HG03354 (cell line): ENCODE data around the gene ASIC4.

Experiments
- ATAC-seq: cut with Tn5 transposase; IDR thresholded peaks from one replicate; pipeline ENCODE4 v1.9.1; 2021; ENCODE audit warnings: mild to moderate bottlenecking; ENCODE audit not compliant: unreplicated experiment, poor library complexity, severe bottlenecking

The ASIC4 gene

GRCh38 chr2:219561179-219562048, 47.1 kb downstream of the ASIC4 start:
- no peak for ATAC-seq

GRCh38 chr2:219562049-219563020, 48.1 kb downstream of the ASIC4 start:
- ATAC-seq: no peak

GRCh38 chr2:219563271-219563928, 49.1 kb downstream of the ASIC4 start:
- ATAC-seq: no peak

- ATAC-seq: no peak
Measured at GRCh38 chr2:219565130-219566080, 51.1 kb downstream of the ASIC4 start.

GRCh38 chr2:219566640-219567039, 52.4 kb downstream of the ASIC4 start:
- ATAC-seq: no peak

- no peak for ATAC-seq
Measured at GRCh38 chr2:219567131-219567530, 52.8 kb downstream of the ASIC4 start.

DNA sequence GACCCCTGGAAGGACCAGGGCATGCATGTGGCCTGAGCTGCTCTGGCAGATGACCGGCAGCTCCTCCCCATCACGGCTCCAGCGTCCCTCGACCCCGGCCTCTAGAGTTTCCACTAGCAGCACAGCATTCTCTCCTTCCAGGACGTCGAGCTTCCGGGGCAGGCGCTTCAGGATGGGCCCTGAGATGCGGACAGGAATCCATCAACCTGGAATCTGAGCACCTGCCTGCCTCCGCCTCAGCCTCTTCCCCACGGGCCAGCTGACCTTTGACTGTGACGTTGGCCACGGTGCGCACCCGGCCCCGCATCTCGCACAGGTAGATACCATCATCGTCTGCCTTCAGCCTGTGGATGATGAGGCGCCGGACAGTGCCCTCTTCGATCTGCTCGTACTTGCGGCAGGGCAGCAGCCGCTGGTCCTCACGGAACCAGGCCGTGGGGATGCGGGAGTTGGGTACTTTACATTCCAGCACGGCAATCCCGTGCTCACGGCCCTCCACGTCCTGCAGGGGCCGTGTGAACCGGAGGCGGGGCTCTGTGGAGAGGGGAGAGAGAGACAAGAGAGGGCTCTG, 53.6 kb downstream of the ASIC4 start:
- no peak for ATAC-seq

GRCh38 chr2:219569041-219569440, 54.8 kb downstream of the ASIC4 start:
- no peak for ATAC-seq

DNA sequence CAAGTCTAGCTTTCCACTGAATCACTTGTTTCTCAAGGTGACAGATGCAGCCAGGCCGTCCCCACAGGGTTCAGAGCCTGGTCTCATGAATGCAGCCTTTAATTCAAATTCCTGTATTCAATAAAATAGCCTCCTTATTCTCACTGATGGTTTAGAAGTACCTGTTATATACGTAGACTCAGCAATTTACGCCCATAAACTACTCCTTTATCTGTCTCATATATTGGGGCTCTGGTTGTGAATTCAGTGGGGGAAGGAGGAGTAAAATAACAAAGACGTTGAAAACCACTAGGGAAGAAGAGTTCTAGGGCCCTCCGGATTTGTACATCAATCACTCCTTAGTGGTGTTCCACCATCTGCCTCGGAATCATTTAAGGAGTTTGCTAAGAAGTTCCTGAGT, 55.4 kb downstream of the ASIC4 start:
- no peak for ATAC-seq

- ATAC-seq: no peak
Measured at GRCh38 chr2:219570194-219570923, 56.1 kb downstream of the ASIC4 start.

GRCh38 chr2:219570924-219571310, 56.6 kb downstream of the ASIC4 start:
- no peak for ATAC-seq

GRCh38 chr2:219571311-219572236, 57.3 kb downstream of the ASIC4 start, which contains the start of gene OBSL1:
Gene OBSL1, minus strand, starts transcription at chr2:219571539. Its CDS starts 307 bp downstream, at chr2:219571232.
- no peak for ATAC-seq

GRCh38 chr2:219572237-219573001, 58.1 kb downstream of the ASIC4 start, which contains the start of gene INHA:
Gene INHA, plus strand, starts transcription at chr2:219572310. Its CDS starts 65 bp downstream, at chr2:219572375.
- no peak for ATAC-seq

DNA sequence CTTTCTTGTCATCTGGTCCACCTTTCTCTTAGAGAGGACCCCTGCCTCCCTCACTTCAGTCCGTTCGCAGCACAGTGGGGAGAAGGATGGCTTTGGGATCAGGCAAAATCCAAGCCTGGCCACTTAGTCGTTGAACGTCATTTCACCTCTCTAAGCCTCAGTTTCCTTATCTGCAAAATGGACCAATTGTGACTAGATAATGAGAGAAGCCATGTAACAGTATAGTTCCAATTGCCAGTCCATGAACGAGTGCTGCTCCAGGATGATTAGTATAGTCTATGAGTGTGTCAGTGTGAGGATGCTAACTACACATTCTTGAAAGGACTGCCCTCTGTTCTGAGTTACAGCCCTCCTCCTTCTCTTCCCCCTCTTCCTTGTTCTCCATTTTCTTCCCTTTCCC, 58.9 kb downstream of the ASIC4 start:
- no peak for ATAC-seq

DNA sequence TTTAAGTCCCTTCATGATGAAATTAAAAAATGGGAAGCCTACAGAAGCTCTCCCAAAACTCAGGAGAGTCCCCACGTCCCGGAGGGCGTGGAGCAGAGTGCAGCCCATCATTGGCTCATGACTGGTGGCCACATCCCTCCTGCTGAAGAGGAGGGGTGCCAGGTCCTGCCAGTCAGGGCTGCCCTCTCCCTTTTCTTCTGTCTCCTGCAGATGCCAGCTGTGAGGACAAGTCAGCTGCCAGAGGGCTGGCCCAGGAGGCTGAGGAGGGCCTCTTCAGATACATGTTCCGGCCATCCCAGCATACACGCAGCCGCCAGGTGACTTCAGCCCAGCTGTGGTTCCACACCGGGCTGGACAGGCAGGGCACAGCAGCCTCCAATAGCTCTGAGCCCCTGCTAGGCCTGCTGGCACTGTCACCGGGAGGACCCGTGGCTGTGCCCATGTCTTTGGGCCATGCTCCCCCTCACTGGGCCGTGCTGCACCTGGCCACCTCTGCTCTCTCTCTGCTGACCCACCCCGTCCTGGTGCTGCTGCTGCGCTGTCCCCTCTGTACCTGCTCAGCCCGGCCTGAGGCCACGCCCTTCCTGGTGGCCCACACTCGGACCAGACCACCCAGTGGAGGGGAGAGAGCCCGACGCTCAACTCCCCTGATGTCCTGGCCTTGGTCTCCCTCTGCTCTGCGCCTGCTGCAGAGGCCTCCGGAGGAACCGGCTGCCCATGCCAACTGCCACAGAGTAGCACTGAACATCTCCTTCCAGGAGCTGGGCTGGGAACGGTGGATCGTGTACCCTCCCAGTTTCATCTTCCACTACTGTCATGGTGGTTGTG, 60.4 kb downstream of the ASIC4 start:
- no peak for ATAC-seq
